Measurements from ENCODE around the gene CD79A.

Gene CD79A

DNA sequence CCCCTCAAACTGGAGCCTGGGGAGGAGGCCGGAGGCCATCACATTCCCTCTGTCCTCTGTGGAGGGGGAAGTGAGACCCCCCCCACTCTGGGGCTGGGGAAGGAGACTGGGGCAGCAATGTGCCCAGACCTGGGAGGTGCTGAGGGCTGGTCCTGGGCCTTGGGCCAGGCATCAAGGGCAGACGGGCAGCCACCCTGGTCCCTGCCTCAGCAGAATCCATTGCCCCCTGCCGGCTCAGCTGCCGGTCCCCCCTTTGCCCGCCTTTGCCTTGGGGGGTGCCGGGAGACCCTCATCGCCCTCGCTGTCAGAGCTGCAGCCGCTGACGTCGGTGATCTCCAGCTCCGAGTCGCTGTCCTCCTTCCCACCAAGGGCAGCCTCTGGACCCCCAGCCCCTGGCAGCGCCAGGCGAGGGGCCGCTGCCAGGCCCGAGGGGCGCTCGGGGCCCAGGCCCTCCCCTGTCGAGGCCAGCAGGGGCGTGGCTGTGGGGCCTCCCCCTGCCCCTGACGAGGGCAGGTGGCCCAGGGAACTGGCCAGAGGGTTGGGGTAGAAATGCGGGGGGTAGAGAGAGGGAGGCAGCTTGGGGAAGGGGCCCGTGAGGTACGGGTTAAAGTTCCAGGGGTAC is 31.0 kb downstream of the CD79A start:
- no peak for DNase-seq (ENCODE audit: low spot score)
- TF ChIP-seq CTCF (IDR thresholded peaks at IDR 0.05; ENCODE audit: borderline replicate concordance, control extremely low read depth, extremely low read depth, insufficient read depth, missing control alignments) = no peak
- in situ Hi-C loops (cut with MboI; ENCODE audit: low sequenced_read_pairs, unreplicated experiment) = no loop called here

DNA sequence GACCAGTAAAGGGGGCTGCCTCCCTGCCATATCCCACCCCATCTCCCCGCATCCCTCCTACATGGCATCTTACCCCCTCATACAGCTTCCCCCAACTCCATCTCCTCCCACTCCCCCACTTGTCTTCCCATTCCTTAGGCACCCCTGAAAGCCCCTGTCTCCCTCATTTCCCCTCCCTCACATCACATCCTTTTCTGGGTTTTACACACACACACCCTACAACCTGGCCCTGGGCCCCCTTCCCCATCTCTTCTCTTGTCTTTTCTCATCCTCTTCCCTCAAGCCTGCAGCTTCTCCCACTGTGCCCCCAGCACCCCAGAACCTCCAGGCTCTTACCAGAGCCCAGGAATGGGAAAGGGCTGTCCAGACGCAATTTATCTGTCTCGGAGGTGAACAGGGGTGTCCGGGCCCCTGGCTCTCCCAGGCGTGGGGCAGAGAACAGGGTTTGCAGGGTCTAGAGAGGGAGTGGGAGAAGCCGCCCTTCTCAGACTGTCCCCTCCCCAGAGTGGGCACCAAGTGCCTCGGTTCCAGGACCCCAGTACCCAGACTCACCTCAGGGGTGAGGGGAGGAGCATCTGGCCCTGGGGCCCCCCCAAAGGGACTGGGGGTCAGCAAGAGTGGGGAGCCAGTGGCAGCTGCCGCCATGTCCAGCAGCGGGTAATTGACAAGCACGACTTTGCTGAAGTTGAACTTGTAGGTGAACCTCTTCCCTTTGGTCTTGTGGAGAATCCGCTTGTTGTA is 31.8 kb downstream of the CD79A start:
- in situ Hi-C loops (cut with MboI; ENCODE audit: low sequenced_read_pairs, unreplicated experiment) = no loop called here
- TF ChIP-seq CTCF (IDR thresholded peaks at IDR 0.05; ENCODE audit: borderline replicate concordance, control extremely low read depth, extremely low read depth, insufficient read depth, missing control alignments) = no peak
- DNase-seq (ENCODE audit: low spot score) = no peak

- in situ Hi-C loops (cut with MboI; ENCODE audit: low sequenced_read_pairs, unreplicated experiment) = no loop called here
- no peak for DNase-seq (ENCODE audit: low spot score)
- TF ChIP-seq CTCF (IDR thresholded peaks at IDR 0.05; ENCODE audit: borderline replicate concordance, control extremely low read depth, extremely low read depth, insufficient read depth, missing control alignments) = no peak
Observed at GRCh38 chr19:41909706-41910105, 32.6 kb downstream of the CD79A start.

DNA sequence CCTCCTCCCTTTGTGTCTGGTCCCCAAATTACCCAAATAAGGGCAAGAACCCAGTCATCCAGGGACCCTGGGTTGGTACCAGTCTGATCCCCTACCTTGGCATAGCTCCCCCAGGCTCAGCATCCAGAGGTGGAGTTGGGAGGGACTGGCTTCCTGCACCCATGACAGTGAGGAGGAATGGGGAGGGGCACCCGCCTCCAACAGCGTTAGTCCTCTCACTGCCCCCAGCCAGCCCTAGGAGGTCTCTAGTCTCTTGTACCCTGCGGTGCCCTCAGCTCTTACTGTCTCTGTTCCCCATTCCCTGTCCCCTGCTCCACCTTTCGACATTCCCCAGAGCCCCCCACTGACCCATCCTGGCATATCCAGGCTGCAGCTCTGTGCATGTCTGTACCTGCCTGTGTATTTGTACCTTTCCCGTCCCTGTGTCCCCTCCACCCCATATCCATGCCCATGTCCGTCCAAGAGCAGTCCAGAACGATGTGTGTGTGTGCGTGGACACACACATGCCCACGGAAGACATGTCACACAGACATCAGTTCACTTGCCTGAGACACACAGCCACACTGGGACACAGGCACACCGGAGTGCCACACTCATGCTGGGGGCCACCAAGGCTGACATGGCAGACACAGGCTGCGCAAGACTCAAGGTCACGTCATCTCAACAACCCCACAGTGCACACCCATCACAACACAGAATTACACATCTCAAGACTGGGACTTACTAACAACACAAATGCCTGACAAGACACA is 33.3 kb downstream of the CD79A start:
- no peak for TF ChIP-seq CTCF (IDR thresholded peaks at IDR 0.05; ENCODE audit: borderline replicate concordance, control extremely low read depth, extremely low read depth, insufficient read depth, missing control alignments)
- DNase-seq (ENCODE audit: low spot score) = no peak
- in situ Hi-C loops (cut with MboI; ENCODE audit: low sequenced_read_pairs, unreplicated experiment) = no loop called here

- no peak for TF ChIP-seq CTCF (IDR thresholded peaks at IDR 0.05; ENCODE audit: borderline replicate concordance, control extremely low read depth, extremely low read depth, insufficient read depth, missing control alignments)
- in situ Hi-C loops (cut with MboI; ENCODE audit: low sequenced_read_pairs, unreplicated experiment) = no loop called here
- no peak for DNase-seq (ENCODE audit: low spot score)
Observed at GRCh38 chr19:41910992-41911888, 34.2 kb downstream of the CD79A start.
